ENCODE data around the gene CAPG.

GRCh38 chr2:85356186-85356585 lies 54.0 kb downstream of the CAPG start:
- TF ChIP-seq POLR2A (IDR thresholded peaks at IDR 0.05) (no peak), POLR2AphosphoS5 (IDR thresholded peaks at IDR 0.05) (no peak), CTCF (IDR thresholded peaks at IDR 0.05) (no peak)

All from sigmoid colon (tissue), 4 donors.